Gastrocnemius medialis (tissue), 4 donors: ENCODE measurements around the gene EFNB2.

Experiments
- CTCF ChIP-seq, 5 experiments: fragments of 450-650 bp in 3 of 5; fragments of 200-600 bp in 2 of 5; sonication (generic) in 2 of 5; IDR thresholded peaks in 4 of 5; conservative IDR thresholded peaks in 1 of 5; 1 replicate in 4 of 5; 2 replicates in 1 of 5; pipeline ENCODE4 v1.5.1; 2016 to 2019; ENCODE audit warnings: antibody characterized with exemption in 5 of 5, mild to moderate bottlenecking in 3 of 5, moderate library complexity in 3 of 5
- POLR2A ChIP-seq, 2 donors: fragments of 450-650 bp; IDR thresholded peaks; one replicate each; pipeline ENCODE4 v1.6.1; 2017; ENCODE audit warnings: antibody characterized with exemption in 2 of 2, mild to moderate bottlenecking in 2 of 2, moderate library complexity in 2 of 2

- no peak for TF ChIP-seq CTCF (IDR thresholded peaks at IDR 0.05 in 4 of 5, conservative IDR thresholded peaks at IDR 0.05 in 1 of 5)
- TF ChIP-seq POLR2A (IDR thresholded peaks at IDR 0.05), result no peak
Observed at GRCh38 chr13:106503730-106504453, 31.6 kb downstream of the EFNB2 start.
